Measurements from ENCODE around the gene TIAM2.
"Not testable (repeated sequence)": the region's sequence is repeated elsewhere in the genome, so short reads cannot be mapped to it uniquely, and the experiment has no call there.

- TF ChIP-seq CTCF (IDR thresholded peaks at IDR 0.05; ENCODE audit: insufficient read depth, low read length), result peak; percentile 33
- not testable (repeated sequence) for TF ChIP-seq REST (IDR thresholded peaks at IDR 0.05; ENCODE audit: insufficient replicate concordance, low read depth); POLR2AphosphoS5 (IDR thresholded peaks at IDR 0.05; ENCODE audit: low read depth); GABPA (IDR thresholded peaks at IDR 0.05; ENCODE audit: low read depth)
Measured at GRCh38 chr6:155268088-155268867, 273.2 kb downstream of the TIAM2 start.
